H1 (cell line): ENCODE measurements around the gene CIZ1. TPM values are rescaled to one million over a fixed set of nuclear protein-coding genes. Genes with fewer than 3 reads are reported as not detected.

Experiments used
- CTCF ChIA-PET: fragments of 300-600 bp; sonication (Branson Sonifier 250); formaldehyde crosslinking; loops from one replicate; lab custom pipeline; 2021; ENCODE audit not compliant: partially characterized antibody; lab: Charles Lee
- POLR2A ChIA-PET: fragments of 300-600 bp; sonication (Branson Sonifier 250); formaldehyde crosslinking; loops from one replicate; lab custom pipeline; 2021; ENCODE audit warnings: inconsistent platforms; ENCODE audit not compliant: partially characterized antibody; lab: Charles Lee
- DNase-seq, 2 experiments: peaks; one replicate each; pipeline versions ENCODE4 v3.0.0 to v3.0.0-alpha.2; 2010 to 2022; ENCODE audit warnings: low spot score in 2 of 2, low read depth in 1 of 2, mixed read lengths in 1 of 2
- FAIRE-seq: peaks from 2 replicates; lab custom pipeline; 2011; peaks lifted over from hg19 to GRCh38; lab: Jason Lieb, UNC
- H2AFZ ChIP-seq: 2 replicates; pipeline ENCODE4 v1.8.1; 2012; ENCODE audit warnings: low read length, inconsistent platforms
- H2AK5ac ChIP-seq: 2 replicates; pipeline ENCODE4 v1.6.1; 2013; ENCODE audit warnings: low read depth, low read length
- H2BK120ac ChIP-seq: replicated peaks from 2 replicates; pipeline ENCODE3; 2013; ENCODE audit warnings: low read depth, low read length, inconsistent platforms
- H2BK12ac ChIP-seq: 2 replicates; pipeline ENCODE4 v1.6.1; 2013; ENCODE audit warnings: low read depth, low read length
- H2BK15ac ChIP-seq: 2 replicates; pipeline ENCODE4 v1.6.1; 2013; ENCODE audit warnings: low read length
- H2BK20ac ChIP-seq: 2 replicates; pipeline ENCODE4 v1.6.1; 2013; ENCODE audit warnings: low read length
- H2BK5ac ChIP-seq: 2 replicates; pipeline ENCODE4 v1.6.1; 2013; ENCODE audit warnings: low read depth, low read length
- H3K14ac ChIP-seq: 2 replicates; pipeline ENCODE4 v1.6.1; 2013; ENCODE audit warnings: inconsistent platforms; ENCODE audit not compliant: insufficient read length
- H3K18ac ChIP-seq: 2 replicates; pipeline ENCODE4 v1.6.1; 2013; ENCODE audit warnings: low read length; ENCODE audit errors: extremely low read depth
- H3K23ac ChIP-seq: 2 replicates; pipeline ENCODE4 v1.6.1; 2013; ENCODE audit warnings: inconsistent platforms; ENCODE audit not compliant: insufficient read length
- H3K23me2 ChIP-seq: 2 replicates; pipeline ENCODE4 v1.6.1; 2013; ENCODE audit warnings: low read depth, low read length
- H3K27ac ChIP-seq: 2 replicates; pipeline ENCODE4 v1.6.1; 2011; ENCODE audit warnings: low read depth, low read length, inconsistent platforms
- H3K27me3 ChIP-seq, 4 experiments: replicated peaks in 1 of 4; 1 replicate in 1 of 4; 2 replicates in 3 of 4; pipeline versions ENCODE4 v1.6.1 to v1.8.1; 2011 to 2013; ENCODE audit warnings: low read length in 3 of 4, mild to moderate bottlenecking in 3 of 4, inconsistent platforms in 2 of 4, mixed read lengths in 2 of 4, moderate library complexity in 1 of 4; ENCODE audit not compliant: control insufficient read depth in 3 of 4, insufficient read depth in 3 of 4; ENCODE audit errors: extremely low read depth in 1 of 4
- H3K36me3 ChIP-seq, 4 experiments: 2 replicates each; pipeline versions ENCODE4 v1.6.1 to v1.8.1; 2011 to 2013; ENCODE audit warnings: mild to moderate bottlenecking in 4 of 4, low read length in 3 of 4, moderate library complexity in 2 of 4, control low read depth in 1 of 4, inconsistent platforms in 1 of 4; ENCODE audit not compliant: insufficient read depth in 4 of 4, control insufficient read depth in 2 of 4
- H3K4ac ChIP-seq: replicated peaks from 2 replicates; pipeline ENCODE3; 2013; ENCODE audit warnings: low read length, low read depth, mixed read lengths, inconsistent platforms; ENCODE audit not compliant: insufficient read length
- H3K4me1 ChIP-seq, 4 experiments: replicated peaks in 1 of 4; 1 replicate in 1 of 4; 2 replicates in 3 of 4; pipeline versions ENCODE4 v1.6.1 to v1.8.1; 2011 to 2013; ENCODE audit warnings: low read length in 3 of 4, inconsistent platforms in 2 of 4, mixed read lengths in 1 of 4; ENCODE audit not compliant: insufficient read depth in 4 of 4, control insufficient read depth in 3 of 4
- H3K4me2 ChIP-seq, 2 experiments: 2 replicates each; pipeline versions ENCODE4 v1.6.1 to v1.8.1; 2011 to 2013; ENCODE audit warnings: low read depth in 2 of 2, low read length in 2 of 2, control low read depth in 1 of 2, inconsistent platforms in 1 of 2, mild to moderate bottlenecking in 1 of 2; ENCODE audit not compliant: insufficient read depth in 1 of 2
- H3K4me3 ChIP-seq, 4 experiments: fragments of 200-600, 300-600 bp in 1 of 4; sonication (generic), shearing (Covaris generic), sonication (Bioruptor Twin) in 1 of 4; 2 replicates each; pipeline versions ENCODE4 v1.5.1 to v1.8.1; 2011 to 2016; ENCODE audit warnings: low read length in 4 of 4, low read depth in 3 of 4, control low read depth in 2 of 4, inconsistent platforms in 2 of 4, mild to moderate bottlenecking in 2 of 4, mixed read lengths in 1 of 4, moderate library complexity in 1 of 4; ENCODE audit not compliant: insufficient read depth in 2 of 4; ENCODE audit errors: extremely low read depth in 1 of 4
- H3K56ac ChIP-seq: replicated peaks from 2 replicates; pipeline ENCODE3; 2013; ENCODE audit warnings: low read depth, mild to moderate bottlenecking, mixed read lengths, low read length, inconsistent platforms; ENCODE audit not compliant: insufficient read length
- H3K79me1 ChIP-seq: 2 replicates; pipeline ENCODE4 v1.6.1; 2013; ENCODE audit warnings: low read depth, low read length, control low read depth
- H3K79me2 ChIP-seq, 2 experiments: 2 replicates each; pipeline versions ENCODE4 v1.6.1 to v1.8.1; 2012 to 2013; ENCODE audit warnings: low read length in 2 of 2, mild to moderate bottlenecking in 2 of 2, inconsistent platforms in 1 of 2; ENCODE audit not compliant: insufficient read depth in 2 of 2, control insufficient read depth in 1 of 2
- H3K9ac ChIP-seq, 4 experiments: replicated peaks in 1 of 4; 1 replicate in 1 of 4; 2 replicates in 3 of 4; pipeline versions ENCODE4 v1.6.1 to v1.8.1; 2011 to 2013; ENCODE audit warnings: low read depth in 3 of 4, low read length in 3 of 4, control low read depth in 2 of 4, mild to moderate bottlenecking in 2 of 4, moderate library complexity in 2 of 4, inconsistent platforms in 1 of 4; ENCODE audit errors: extremely low read depth in 1 of 4
- H3K9me3 ChIP-seq, 2 experiments: 2 replicates each; pipeline versions ENCODE4 v1.6.1 to v1.8.1; 2012 to 2013; ENCODE audit warnings: mild to moderate bottlenecking in 2 of 2, moderate library complexity in 2 of 2, control low read depth in 1 of 2, inconsistent platforms in 1 of 2, low read depth in 1 of 2, low read length in 1 of 2, mixed read lengths in 1 of 2; ENCODE audit not compliant: insufficient read depth in 2 of 2
- H4K20me1 ChIP-seq, 2 experiments: replicated peaks in 1 of 2; 2 replicates each; pipeline versions ENCODE3 to v1.8.1; 2011 to 2013; ENCODE audit warnings: inconsistent platforms in 2 of 2, low read length in 2 of 2, mild to moderate bottlenecking in 1 of 2; ENCODE audit not compliant: insufficient read depth in 2 of 2, control insufficient read depth in 1 of 2
- H4K5ac ChIP-seq: 2 replicates; pipeline ENCODE4 v1.6.1; 2013; ENCODE audit warnings: low read length, low read depth, mixed read lengths, inconsistent platforms; ENCODE audit not compliant: insufficient read length
- H4K8ac ChIP-seq: 2 replicates; pipeline ENCODE4 v1.8.0; 2013; ENCODE audit warnings: mild to moderate bottlenecking, moderate library complexity, low read length, inconsistent platforms; ENCODE audit not compliant: insufficient read depth; ENCODE audit errors: extremely low read depth
- H4K91ac ChIP-seq: replicated peaks from 2 replicates; pipeline ENCODE3; 2013; ENCODE audit warnings: low read length, mixed read lengths, inconsistent platforms; ENCODE audit not compliant: insufficient read length
- BRCA1 ChIP-seq: IDR thresholded peaks from 2 replicates; pipeline ENCODE4 v1.6.1; 2012; ENCODE audit warnings: low read depth, low read length, improper control_type of control experiment
- CEBPB ChIP-seq: IDR thresholded peaks from 2 replicates; pipeline ENCODE4 v1.6.1; 2012; ENCODE audit warnings: low read depth, low read length
- CTBP2 ChIP-seq: IDR thresholded peaks from 2 replicates; pipeline ENCODE4 v1.7.0; 2011; ENCODE audit warnings: borderline replicate concordance, mild to moderate bottlenecking, moderate library complexity, mixed read lengths, low read length; ENCODE audit not compliant: insufficient read depth, insufficient read length
- HDAC6 ChIP-seq: IDR thresholded peaks from one replicate; pipeline ENCODE4 v1.7.1; 2012; ENCODE audit warnings: low read depth, mild to moderate bottlenecking, inconsistent platforms, low read length, moderate library complexity
- KDM4A ChIP-seq: IDR thresholded peaks from one replicate; pipeline ENCODE4 v1.7.1; 2012; ENCODE audit warnings: low read depth, mild to moderate bottlenecking, moderate library complexity, low read length, inconsistent platforms; ENCODE audit not compliant: severe bottlenecking
- POLR2A ChIP-seq, 2 experiments: IDR thresholded peaks; 1 replicate in 1 of 2; 2 replicates in 1 of 2; pipeline ENCODE4 v1.6.1; 2011; ENCODE audit warnings: low read depth in 2 of 2, low read length in 2 of 2, mild to moderate bottlenecking in 2 of 2; ENCODE audit errors: control extremely low read depth in 1 of 2
- POU5F1 ChIP-seq: IDR thresholded peaks from 2 replicates; pipeline ENCODE4 v1.6.1; 2011; ENCODE audit warnings: low read depth, mild to moderate bottlenecking, low read length, moderate library complexity
- RAD21 ChIP-seq, 2 experiments: IDR thresholded peaks in 1 of 2; conservative IDR thresholded peaks in 1 of 2; 2 replicates each; pipeline ENCODE4 v1.6.1; 2011; ENCODE audit warnings: low read depth in 2 of 2, low read length in 2 of 2, improper control_type of control experiment in 1 of 2, inconsistent platforms in 1 of 2, mild to moderate bottlenecking in 1 of 2, moderate library complexity in 1 of 2
- SIRT6 ChIP-seq: IDR thresholded peaks from one replicate; pipeline ENCODE4 v1.7.1; 2012; ENCODE audit warnings: low read length, inconsistent platforms
- SP2 ChIP-seq: IDR thresholded peaks from 2 replicates; pipeline ENCODE4 v1.6.1; 2012; ENCODE audit warnings: mild to moderate bottlenecking, low read length, inconsistent platforms
- TBP ChIP-seq: IDR thresholded peaks from 2 replicates; pipeline ENCODE4 v1.6.1; 2011; ENCODE audit warnings: low read depth, low read length, improper control_type of control experiment
- TEAD4 ChIP-seq: IDR thresholded peaks from 2 replicates; pipeline ENCODE4 v1.6.1; 2012; ENCODE audit warnings: low read depth, low read length, inconsistent platforms, mixed read lengths
- WGBS, 2 experiments: shearing (Covaris generic) in 1 of 2; methylation state at CpG; one replicate each; pipeline versions ENCODE4 v1.1.6 to v1.1.7; 2013 to 2015; ENCODE audit warnings: low lambda C conversion rate in 2 of 2, mixed read lengths in 2 of 2, inconsistent platforms in 1 of 2, low coverage in 1 of 2, missing lambda C conversion rate in 1 of 2; ENCODE audit not compliant: insufficient replicate concordance in 2 of 2, insufficient coverage in 1 of 2, insufficient read length in 1 of 2; ENCODE audit errors: extremely low coverage in 1 of 2, missing lambda C conversion rate in 1 of 2; 5-methylcytosine and 5-hydroxymethylcytosine counted together
- polyA plus RNA-seq, 7 experiments: library from polyadenylated mRNA; depleted of rRNA in 3 of 7; stranded (reverse) in 5 of 7; unstranded in 2 of 7; fragments of >200 nt in 5 of 7; fragments of 200-250 nt in 2 of 7; gene quantifications; 1 replicate in 5 of 7; 2 replicates in 1 of 7; 4 replicates in 1 of 7; pipeline versions ENCODE4 v1.2.1 to v1.2.3, GENCODE V29; 2011 to 2013; ENCODE audit warnings: missing spikeins in 2 of 7, mixed read lengths in 2 of 7
- total RNA-seq: library from RNA; stranded (reverse); fragmentation: NEBNext Ultra II Directional; extraction: Animal tissue kit (Norgen Biotek cat#: 25700); gene quantifications from 2 replicates; pipeline ENCODE4 v1.2.1, GENCODE V29; 2021

Gene CIZ1
- total and polyA plus RNA-seq, 2 of the 8 experiments (the other 6 are each of a cell fraction or from before 2014, with no cell fraction given) = 66.0 to 107 TPM

- H3K18ac ChIP-seq = no peak overlapping the region
- no peak overlapping the region for H2BK20ac ChIP-seq
- H3K4me2 ChIP-seq = no peak overlapping the region
- FAIRE-seq = no peak
- no peak overlapping the region for H4K5ac ChIP-seq
- no peaks in the 10 kb centered on the region; the same call in 1 of the 2 replicates for H3K79me1 ChIP-seq
- DNase-seq = no peak
- H3K4ac ChIP-seq = no peak overlapping the region
- no peaks in the 10 kb centered on the region for H3K9me3 ChIP-seq
- H3K23ac ChIP-seq = no peak overlapping the region
- H3K14ac ChIP-seq = no peak overlapping the region
- no peaks in the 10 kb centered on the region for H3K27me3 ChIP-seq
- H3K36me3 ChIP-seq = no peaks in the 10 kb centered on the region
- ChIA-PET CTCF (interaction anchor here (1.5 to 2.3 kb wide), 2 partner anchors 9 to 46 kb away, joined by 3 to 14 read pairs; no protein-coding TSS in a partner anchor), POLR2A (interaction anchor here (1.0 to 2.1 kb wide), 3 partner anchors 9 to 16 kb away, joined by 3 to 14 read pairs (median 5); no protein-coding TSS in a partner anchor)
- H3K56ac ChIP-seq = no peak overlapping the region
- no peak overlapping the region for H2BK120ac ChIP-seq
- WGBS, 2 experiments = 92% methylated on average over 7 of the region's 7 CpGs; no CpG with 5 or more reads in 1 of the 2 experiments
- H2AK5ac ChIP-seq = no peak overlapping the region
- no peak overlapping the region for H4K91ac ChIP-seq
- H2BK15ac ChIP-seq = no peak overlapping the region
- no peak overlapping the region for H2BK12ac ChIP-seq
- no peak overlapping the region for H3K27ac ChIP-seq
- H4K8ac ChIP-seq = no peak overlapping the region
- peaks cover 0 to 3% of the 10 kb centered on the region in 2 experiments; a peak in 1 of 4 replicates for H3K79me2 ChIP-seq
- H3K4me3 ChIP-seq = no peak overlapping the region
- H2BK5ac ChIP-seq = no peak overlapping the region
- TF ChIP-seq RAD21 (IDR thresholded peaks at IDR 0.05 in 1 of 2, conservative IDR thresholded peaks at IDR 0.05 in 1 of 2; ENCODE audit: low read depth in 2 of 2, low read length in 2 of 2) (no peak), KDM4A (no peak), POU5F1 (no peak), HDAC6 (no peak), POLR2A (IDR thresholded peaks at IDR 0.05; ENCODE audit: control extremely low read depth in 1 of 2, low read depth in 2 of 2, low read length in 2 of 2) (no peak), TEAD4 (no peak), SP2 (no peak), BRCA1 (no peak), SIRT6 (no peak), CEBPB (no peak), CTBP2 (no peak), TBP (no peak)
- peaks cover 3 to 9% (median 6%) of the 10 kb centered on the region in 4 experiments; a peak in 6 of 7 replicates for H3K4me1 ChIP-seq
- H3K23me2 ChIP-seq = peaks cover 6% of the 10 kb centered on the region; the same call in 1 of the 2 replicates
- H3K9ac ChIP-seq = no peak overlapping the region
- no peak overlapping the region for H2AFZ ChIP-seq
- peaks cover 0 to 9% of the 10 kb centered on the region in 2 experiments for H4K20me1 ChIP-seq
These were observed 17.0 kb upstream of the CIZ1 start for GRCh38 chr9:128208386-128208785.
